SK-N-SH treated with all-trans-retinoic acid at 6 μM for 48 hours (cell line): ENCODE measurements around the gene GP1BA.

Experiments used
- ATAC-seq: fragments of 200-7000 bp; cut with Tn5 transposase; 3 replicates; pipeline ENCODE4 v1.9.1; 2020; ENCODE audit warnings: mild to moderate bottlenecking, moderate library complexity
- ARNTL ChIP-seq: fragments of 450-650 bp; formaldehyde crosslinking; IDR thresholded peaks from 2 replicates; pipeline ENCODE4 v1.5.0; 2020; ENCODE audit warnings: low read depth, mild to moderate bottlenecking, moderate library complexity, borderline replicate concordance
- BACH2 ChIP-seq: fragments of 250-450 bp; sonication (Bioruptor Pico); IDR thresholded peaks from 2 replicates; pipeline ENCODE4 v1.9.0; 2021; ENCODE audit warnings: mild to moderate bottlenecking, borderline replicate concordance
- CREB5 ChIP-seq: fragments of 250-450 bp; sonication (Bioruptor Pico); IDR thresholded peaks from 2 replicates; pipeline ENCODE4 v1.5.1; 2020; ENCODE audit warnings: low read depth, mild to moderate bottlenecking, moderate library complexity
- CSDC2 ChIP-seq: fragments of 250-450 bp; sonication (Bioruptor Pico); IDR thresholded peaks from 2 replicates; pipeline ENCODE4 v1.5.0; 2020; ENCODE audit warnings: mild to moderate bottlenecking, moderate library complexity
- CSRNP3 ChIP-seq: fragments of 250-450 bp; sonication (Bioruptor Pico); IDR thresholded peaks from 2 replicates; pipeline ENCODE4 v1.5.1; 2021; ENCODE audit warnings: mild to moderate bottlenecking, moderate library complexity
- ESRRG ChIP-seq: fragments of 250-450 bp; sonication (Bioruptor Pico); IDR thresholded peaks from 2 replicates; pipeline ENCODE4 v1.6.1; 2021; ENCODE audit warnings: mild to moderate bottlenecking
- GLIS3 ChIP-seq: fragments of 250-450 bp; sonication (Bioruptor Pico); IDR thresholded peaks from 2 replicates; pipeline ENCODE4 v1.5.0; 2020; ENCODE audit warnings: mild to moderate bottlenecking, moderate library complexity
- ISL1 ChIP-seq: fragments of 250-450 bp; sonication (Bioruptor Pico); IDR thresholded peaks from 2 replicates; pipeline ENCODE4 v2.1.2; 2022; ENCODE audit warnings: mild to moderate bottlenecking, moderate library complexity
- PPARA ChIP-seq: fragments of 250-450 bp; sonication (Bioruptor Pico); IDR thresholded peaks from 2 replicates; pipeline ENCODE4 v1.5.0; 2020; ENCODE audit warnings: mild to moderate bottlenecking, borderline replicate concordance
- RARB ChIP-seq: fragments of 250-450 bp; sonication (Bioruptor Pico); IDR thresholded peaks from 2 replicates; pipeline ENCODE4 v1.8.0; 2021; ENCODE audit warnings: mild to moderate bottlenecking, moderate library complexity
- SNAI2 ChIP-seq: fragments of 250-450 bp; sonication (Bioruptor Pico); IDR thresholded peaks from 2 replicates; pipeline ENCODE4 v1.5.0; 2020; ENCODE audit warnings: mild to moderate bottlenecking, moderate library complexity
- TCF4 ChIP-seq: fragments of 250-450 bp; sonication (Bioruptor Pico); IDR thresholded peaks from 2 replicates; pipeline ENCODE4 v1.8.0; 2021; ENCODE audit warnings: mild to moderate bottlenecking, moderate library complexity, borderline replicate concordance
- TOX ChIP-seq: fragments of 250-450 bp; sonication (Bioruptor Pico); IDR thresholded peaks from 2 replicates; pipeline ENCODE4 v1.8.0; 2021; ENCODE audit warnings: mild to moderate bottlenecking, moderate library complexity, borderline replicate concordance
- ZFP3 ChIP-seq: fragments of 250-450 bp; sonication (Bioruptor Pico); IDR thresholded peaks from 2 replicates; pipeline ENCODE4 v1.5.0; 2020; ENCODE audit warnings: mild to moderate bottlenecking, moderate library complexity
- ZFP30 ChIP-seq: fragments of 450-650 bp; formaldehyde crosslinking; IDR thresholded peaks from 2 replicates; pipeline ENCODE4 v1.5.0; 2022; ENCODE audit warnings: mild to moderate bottlenecking, moderate library complexity
- ZNF565 ChIP-seq: fragments of 450-650 bp; formaldehyde crosslinking; conservative IDR thresholded peaks from 2 replicates; pipeline ENCODE4 v1.5.0; 2020; ENCODE audit warnings: low read depth, mild to moderate bottlenecking, moderate library complexity
- ZNF70 ChIP-seq: fragments of 450-650 bp; formaldehyde crosslinking; IDR thresholded peaks from 2 replicates; pipeline ENCODE4 v1.5.0; 2020; ENCODE audit warnings: mild to moderate bottlenecking, moderate library complexity
- ZNF8 ChIP-seq: fragments of 450-650 bp; formaldehyde crosslinking; IDR thresholded peaks from 2 replicates; pipeline ENCODE4 v1.5.0; 2020; ENCODE audit warnings: mild to moderate bottlenecking, moderate library complexity
- TF ChIP-seq, protein P1 (sequence below): fragments of 250-450 bp; sonication (Bioruptor Pico); IDR thresholded peaks from 2 replicates; pipeline ENCODE4 v1.8.0; 2021; ENCODE audit warnings: low read depth, mild to moderate bottlenecking, moderate library complexity, borderline replicate concordance
- TF ChIP-seq, protein P2 (sequence below): fragments of 250-450 bp; sonication (Bioruptor Pico); IDR thresholded peaks from 2 replicates; pipeline ENCODE4 v1.8.0; 2020; ENCODE audit warnings: mild to moderate bottlenecking, moderate library complexity, borderline replicate concordance
- TF ChIP-seq, protein P3 (sequence below): fragments of 250-450 bp; sonication (Bioruptor Pico); IDR thresholded peaks from 2 replicates; pipeline ENCODE4 v1.5.0; 2020; ENCODE audit warnings: mild to moderate bottlenecking, moderate library complexity

The GP1BA gene

GRCh38 chr17:4901648-4902344, 30.3 kb upstream of the GP1BA start:
- TF ChIP-seq BACH2 (no peak), TOX (CRISPR knock-in tag) (no peak), CREB5 (no peak), ZNF70 (CRISPR knock-in tag) (no peak), ARNTL (no peak), ISL1 (CRISPR knock-in tag) (no peak), ZNF8 (CRISPR knock-in tag) (no peak), TCF4 (CRISPR knock-in tag) (no peak), RARB (CRISPR knock-in tag) (no peak), GLIS3 (CRISPR knock-in tag) (no peak), ZFP30 (CRISPR knock-in tag) (no peak), ZFP3 (CRISPR knock-in tag) (no peak), ESRRG (CRISPR knock-in tag) (no peak), SNAI2 (CRISPR knock-in tag) (no peak), ZNF565 (CRISPR knock-in tag) (no peak), CSRNP3 (no peak), PPARA (CRISPR knock-in tag) (no peak)
- TF ChIP-seq, protein P1, sequence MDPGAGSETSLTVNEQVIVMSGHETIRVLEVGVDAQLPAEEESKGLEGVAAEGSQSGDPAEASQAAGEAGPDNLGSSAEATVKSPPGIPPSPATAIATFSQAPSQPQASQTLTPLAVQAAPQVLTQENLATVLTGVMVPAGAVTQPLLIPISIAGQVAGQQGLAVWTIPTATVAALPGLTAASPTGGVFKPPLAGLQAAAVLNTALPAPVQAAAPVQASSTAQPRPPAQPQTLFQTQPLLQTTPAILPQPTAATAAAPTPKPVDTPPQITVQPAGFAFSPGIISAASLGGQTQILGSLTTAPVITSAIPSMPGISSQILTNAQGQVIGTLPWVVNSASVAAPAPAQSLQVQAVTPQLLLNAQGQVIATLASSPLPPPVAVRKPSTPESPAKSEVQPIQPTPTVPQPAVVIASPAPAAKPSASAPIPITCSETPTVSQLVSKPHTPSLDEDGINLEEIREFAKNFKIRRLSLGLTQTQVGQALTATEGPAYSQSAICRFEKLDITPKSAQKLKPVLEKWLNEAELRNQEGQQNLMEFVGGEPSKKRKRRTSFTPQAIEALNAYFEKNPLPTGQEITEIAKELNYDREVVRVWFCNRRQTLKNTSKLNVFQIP (CRISPR knock-in tag): no peak
- TF ChIP-seq, protein P2, sequence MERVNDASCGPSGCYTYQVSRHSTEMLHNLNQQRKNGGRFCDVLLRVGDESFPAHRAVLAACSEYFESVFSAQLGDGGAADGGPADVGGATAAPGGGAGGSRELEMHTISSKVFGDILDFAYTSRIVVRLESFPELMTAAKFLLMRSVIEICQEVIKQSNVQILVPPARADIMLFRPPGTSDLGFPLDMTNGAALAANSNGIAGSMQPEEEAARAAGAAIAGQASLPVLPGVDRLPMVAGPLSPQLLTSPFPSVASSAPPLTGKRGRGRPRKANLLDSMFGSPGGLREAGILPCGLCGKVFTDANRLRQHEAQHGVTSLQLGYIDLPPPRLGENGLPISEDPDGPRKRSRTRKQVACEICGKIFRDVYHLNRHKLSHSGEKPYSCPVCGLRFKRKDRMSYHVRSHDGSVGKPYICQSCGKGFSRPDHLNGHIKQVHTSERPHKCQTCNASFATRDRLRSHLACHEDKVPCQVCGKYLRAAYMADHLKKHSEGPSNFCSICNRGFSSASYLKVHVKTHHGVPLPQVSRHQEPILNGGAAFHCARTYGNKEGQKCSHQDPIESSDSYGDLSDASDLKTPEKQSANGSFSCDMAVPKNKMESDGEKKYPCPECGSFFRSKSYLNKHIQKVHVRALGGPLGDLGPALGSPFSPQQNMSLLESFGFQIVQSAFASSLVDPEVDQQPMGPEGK: no peak
- TF ChIP-seq, protein P3, sequence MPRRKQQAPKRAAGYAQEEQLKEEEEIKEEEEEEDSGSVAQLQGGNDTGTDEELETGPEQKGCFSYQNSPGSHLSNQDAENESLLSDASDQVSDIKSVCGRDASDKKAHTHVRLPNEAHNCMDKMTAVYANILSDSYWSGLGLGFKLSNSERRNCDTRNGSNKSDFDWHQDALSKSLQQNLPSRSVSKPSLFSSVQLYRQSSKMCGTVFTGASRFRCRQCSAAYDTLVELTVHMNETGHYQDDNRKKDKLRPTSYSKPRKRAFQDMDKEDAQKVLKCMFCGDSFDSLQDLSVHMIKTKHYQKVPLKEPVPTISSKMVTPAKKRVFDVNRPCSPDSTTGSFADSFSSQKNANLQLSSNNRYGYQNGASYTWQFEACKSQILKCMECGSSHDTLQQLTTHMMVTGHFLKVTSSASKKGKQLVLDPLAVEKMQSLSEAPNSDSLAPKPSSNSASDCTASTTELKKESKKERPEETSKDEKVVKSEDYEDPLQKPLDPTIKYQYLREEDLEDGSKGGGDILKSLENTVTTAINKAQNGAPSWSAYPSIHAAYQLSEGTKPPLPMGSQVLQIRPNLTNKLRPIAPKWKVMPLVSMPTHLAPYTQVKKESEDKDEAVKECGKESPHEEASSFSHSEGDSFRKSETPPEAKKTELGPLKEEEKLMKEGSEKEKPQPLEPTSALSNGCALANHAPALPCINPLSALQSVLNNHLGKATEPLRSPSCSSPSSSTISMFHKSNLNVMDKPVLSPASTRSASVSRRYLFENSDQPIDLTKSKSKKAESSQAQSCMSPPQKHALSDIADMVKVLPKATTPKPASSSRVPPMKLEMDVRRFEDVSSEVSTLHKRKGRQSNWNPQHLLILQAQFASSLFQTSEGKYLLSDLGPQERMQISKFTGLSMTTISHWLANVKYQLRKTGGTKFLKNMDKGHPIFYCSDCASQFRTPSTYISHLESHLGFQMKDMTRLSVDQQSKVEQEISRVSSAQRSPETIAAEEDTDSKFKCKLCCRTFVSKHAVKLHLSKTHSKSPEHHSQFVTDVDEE (CRISPR knock-in tag): no peak
- ATAC-seq: no peak

DNA sequence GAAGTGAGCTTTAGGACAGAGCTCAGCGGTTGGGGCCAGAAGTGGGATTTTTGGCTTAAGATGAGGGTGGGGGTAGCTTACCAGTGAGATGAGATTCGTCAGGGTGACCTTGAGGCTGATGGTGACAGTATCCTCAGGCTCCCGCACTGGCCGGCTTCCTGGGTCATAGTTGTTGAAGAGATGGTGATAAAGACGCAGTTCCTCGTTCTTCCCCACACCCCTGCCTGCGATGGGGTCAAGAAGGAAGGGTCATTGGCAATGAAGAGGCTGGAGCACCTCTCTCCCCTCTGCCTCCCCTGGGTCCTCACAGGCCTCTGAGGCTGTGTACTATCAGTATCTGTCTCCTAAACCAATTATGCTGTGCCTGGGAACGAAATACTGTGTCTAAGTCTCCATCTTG, 29.5 kb upstream of the GP1BA start:
- no peak for ATAC-seq
- TF ChIP-seq PPARA (CRISPR knock-in tag) (no peak), GLIS3 (CRISPR knock-in tag) (no peak), TOX (CRISPR knock-in tag) (no peak), CSDC2 (CRISPR knock-in tag) (no peak)
- TF ChIP-seq, protein P3 (CRISPR knock-in tag): no peak
- TF ChIP-seq, protein P2: no peak
